ENCODE results near the gene HOPX. TPM values are rescaled to one million over a fixed set of nuclear protein-coding genes. Genes with fewer than 3 reads are reported as not detected.
A peak's percentile ranks its signal among the peaks of the same experiment; 100 is the strongest.
"Not testable (repeated sequence)": the region's sequence is repeated elsewhere in the genome, so short reads cannot be mapped to it uniquely, and the experiment has no call there.

HOPX gene
- total RNA-seq, 1 donor from 2014 or later = 2.6 TPM

DNA sequence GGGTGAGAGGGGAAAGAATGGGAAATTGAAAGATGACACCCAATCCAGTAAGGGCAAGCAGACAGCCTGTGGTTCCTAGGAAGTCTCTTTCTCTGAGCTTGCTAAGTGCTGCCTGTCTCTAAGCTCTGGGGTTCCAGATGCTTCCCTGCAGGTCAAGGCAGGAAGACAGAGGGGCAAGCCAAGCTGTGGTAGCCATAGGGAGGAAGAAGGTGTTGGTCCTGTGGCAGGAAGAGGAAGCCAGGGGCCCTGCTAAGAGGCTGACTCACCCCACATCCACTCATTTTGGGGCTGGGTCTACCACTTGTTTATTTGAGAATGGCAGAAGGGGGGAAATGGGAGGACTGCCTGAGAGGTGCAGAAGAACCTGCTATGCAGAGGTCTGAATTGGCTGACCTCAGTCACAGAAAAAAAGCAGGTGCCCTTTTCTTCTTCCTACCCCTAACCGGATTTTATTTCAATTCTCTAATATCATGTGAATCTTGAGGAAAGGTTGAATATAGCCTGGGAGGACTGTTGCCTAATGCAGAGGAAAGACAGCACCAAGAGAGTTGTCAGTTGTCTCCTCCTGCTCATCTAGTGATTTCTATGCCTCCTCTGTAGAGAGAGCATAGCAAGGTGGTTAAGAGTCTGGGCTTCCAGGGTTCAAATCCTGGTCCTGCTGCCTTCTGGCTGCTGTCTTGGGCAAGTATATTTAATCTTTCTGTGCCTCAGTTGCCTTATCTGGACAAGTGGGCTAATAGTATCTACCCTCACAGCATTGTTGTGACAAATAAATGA, 27.4 kb downstream of the HOPX start:
- DNase-seq = peak; percentile 74

DNA sequence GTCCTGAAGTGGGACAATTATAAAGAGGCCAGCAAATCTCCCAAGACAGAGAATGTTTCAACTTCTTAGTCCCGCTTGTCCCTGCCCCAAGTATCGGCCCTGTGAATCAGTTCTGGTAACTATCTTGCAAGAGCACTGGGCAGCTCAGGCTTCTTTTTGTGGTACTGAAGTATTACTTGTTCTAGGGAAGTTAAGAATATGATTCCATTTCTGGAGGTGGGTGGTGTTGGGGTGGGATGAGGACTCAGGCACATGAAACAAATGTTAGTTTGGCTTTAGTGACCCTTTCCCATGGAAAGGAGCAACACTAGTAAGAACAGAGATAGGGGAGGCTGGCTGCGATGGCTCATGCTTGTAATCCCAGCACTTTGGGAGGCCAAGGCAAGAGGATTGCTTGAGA, 28.9 kb downstream of the HOPX start:
- no peak for DNase-seq

DNA sequence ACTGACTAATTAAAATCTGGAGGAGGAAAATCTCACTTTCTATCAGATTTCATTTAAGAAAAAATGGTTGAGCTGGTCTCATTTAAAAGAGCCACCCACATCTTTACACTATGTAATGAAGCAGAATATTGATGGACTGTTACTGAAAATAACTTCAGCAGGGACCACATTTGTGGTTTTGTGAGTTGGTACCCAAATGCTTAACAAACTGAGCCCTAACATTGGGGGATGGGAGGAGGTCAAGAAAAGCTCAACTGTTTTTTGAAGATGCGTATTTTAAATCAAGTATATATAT, 30.1 kb downstream of the HOPX start:
- DNase-seq = no peak

DNA sequence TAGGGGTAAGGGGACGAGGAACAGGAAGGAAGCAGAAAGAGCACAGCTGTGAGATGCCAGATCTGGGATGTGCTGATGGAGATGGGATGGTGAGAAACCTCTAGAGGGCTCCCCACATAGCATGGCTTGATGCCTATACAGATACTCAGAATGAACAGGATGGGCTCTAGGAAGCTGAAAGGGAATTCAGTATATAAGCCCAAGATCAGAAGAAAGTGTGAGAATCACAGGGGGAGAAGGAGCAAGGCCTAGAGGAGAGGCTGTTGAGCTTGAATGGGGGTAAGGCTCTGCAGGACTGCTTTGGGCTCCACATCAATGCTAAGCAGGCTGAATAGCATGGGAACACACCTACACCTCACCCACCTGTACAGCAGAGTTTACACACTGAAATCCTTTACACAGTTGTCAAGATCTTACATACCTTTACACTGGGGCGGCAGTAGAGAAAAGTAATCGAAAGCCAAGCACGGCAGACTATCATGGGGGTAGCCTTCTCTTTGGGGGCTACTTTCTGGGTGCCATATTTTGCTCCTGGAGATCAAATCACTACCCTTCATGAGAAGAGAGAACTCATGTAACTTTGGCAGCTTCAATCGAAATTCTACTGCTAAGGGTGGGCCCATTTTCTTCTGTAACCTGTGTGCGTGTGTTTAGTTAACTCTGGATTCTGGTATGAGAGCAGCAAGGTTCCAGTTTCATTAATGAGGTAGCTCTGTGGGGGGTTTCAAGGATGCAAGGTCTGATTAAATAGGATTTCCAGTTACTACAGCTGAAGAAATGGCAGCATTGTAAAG, 30.6 kb downstream of the HOPX start:
- DNase-seq = no peak

DNA sequence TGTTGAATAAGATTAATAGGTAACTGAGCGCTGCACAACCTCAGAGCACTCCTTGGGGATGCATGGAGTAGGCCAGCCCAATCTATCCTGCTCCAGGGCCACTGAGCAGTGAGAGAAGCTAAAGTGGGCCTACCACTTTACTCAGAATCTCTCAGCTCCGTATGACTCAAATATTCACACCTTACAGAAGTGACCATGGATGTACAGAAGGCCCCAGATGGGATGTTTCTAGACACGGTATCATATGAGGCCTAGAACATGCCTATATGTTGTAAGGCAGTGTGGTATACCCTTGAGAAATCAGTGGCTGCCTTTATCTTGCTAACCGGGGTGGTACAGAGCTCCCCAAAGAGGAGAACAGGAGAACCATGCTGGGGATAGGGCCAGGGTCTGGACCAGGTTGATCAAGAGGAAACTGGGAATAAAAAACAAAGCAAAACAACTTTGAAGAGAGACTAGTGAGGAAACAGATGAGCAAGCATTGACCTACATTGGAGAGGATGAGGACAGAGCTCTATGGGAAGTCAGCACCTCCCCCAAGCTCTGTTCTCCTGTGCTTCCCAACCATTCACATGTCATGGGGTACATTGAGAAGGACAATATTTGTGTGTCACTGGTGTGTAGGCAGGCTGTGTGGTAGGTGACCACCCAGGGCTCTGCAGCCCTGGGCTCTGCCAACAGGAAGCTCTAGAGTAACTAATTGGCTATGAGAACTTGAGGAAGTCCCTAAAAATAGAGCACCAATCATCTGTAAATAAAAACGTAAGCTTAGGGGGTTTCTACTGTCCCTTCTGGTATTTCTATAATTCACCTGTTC, 31.4 kb downstream of the HOPX start:
- DNase-seq = no peak

DNA sequence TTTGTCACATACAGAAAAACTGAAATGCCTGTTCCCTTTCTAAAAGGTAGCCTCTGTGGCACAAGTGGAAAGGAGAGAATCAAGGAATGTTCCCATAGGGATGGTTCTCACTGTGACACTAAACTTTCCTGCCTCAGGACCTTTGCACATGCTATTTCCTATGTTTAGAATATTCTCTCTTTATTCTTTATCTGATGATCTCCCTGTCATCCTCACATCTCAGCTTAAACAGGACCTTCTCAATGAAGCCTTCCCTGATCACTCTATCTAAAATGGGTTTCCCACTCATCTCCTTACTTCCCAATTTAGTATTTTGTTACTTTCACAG, 32.3 kb downstream of the HOPX start:
- DNase-seq = no peak

DNA sequence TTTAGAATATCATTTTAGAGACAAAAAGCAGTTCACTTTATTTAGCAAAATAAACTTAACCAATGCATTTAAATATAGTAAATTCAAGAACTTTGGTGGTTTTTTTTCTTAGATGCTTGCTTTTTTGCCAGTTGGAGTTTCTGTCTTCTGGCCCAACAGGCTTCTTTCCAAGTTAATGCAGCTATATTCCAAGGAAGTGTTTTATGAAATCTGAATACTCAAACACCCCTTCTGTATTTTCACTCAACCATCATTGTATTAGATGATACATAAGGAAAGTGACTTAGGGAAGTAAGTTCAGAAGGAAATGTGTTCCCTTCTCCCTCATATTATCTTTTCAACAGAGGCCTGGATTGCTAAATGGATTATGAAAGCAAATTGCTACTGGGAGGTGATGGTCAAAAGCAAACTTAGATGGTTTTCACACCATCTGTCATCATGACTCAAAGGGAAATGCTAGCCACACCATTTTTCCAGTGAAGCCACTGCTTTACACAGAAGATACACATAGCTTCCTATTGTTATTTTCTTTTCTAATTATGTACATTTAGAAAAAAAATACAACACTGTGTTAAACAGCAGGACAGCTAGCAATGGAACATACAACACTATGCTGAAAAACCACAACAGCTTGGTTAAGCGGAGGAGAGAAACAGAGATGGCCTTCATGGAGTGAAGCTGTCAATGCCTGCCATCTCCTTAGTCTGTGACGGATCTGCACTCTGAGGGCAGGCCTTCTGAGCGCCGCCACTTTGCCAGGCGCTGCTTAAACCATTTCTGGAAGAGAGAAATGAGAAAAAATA, 32.9 kb downstream of the HOPX start:
- DNase-seq = peak; percentile 5

DNA sequence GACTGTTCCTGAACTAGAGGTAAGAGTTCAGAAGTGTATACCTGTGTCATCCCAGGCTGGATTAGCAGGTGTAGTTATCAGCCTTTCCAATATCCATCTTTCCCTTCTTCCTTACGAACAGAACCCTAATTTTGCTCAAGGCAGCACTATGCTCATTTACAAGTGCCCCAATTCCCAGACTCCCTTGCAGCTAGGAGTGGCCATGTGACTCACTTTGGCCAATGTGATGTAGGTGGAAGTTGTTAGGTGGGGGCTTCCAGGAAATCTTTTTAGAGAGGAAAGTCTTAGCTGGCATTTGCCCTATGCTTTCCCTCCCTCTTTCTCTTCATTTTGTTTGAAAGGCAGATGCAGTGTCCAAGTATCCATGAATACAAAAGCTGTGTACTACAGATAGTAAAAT, 34.8 kb downstream of the HOPX start:
- no peak for DNase-seq

DNA sequence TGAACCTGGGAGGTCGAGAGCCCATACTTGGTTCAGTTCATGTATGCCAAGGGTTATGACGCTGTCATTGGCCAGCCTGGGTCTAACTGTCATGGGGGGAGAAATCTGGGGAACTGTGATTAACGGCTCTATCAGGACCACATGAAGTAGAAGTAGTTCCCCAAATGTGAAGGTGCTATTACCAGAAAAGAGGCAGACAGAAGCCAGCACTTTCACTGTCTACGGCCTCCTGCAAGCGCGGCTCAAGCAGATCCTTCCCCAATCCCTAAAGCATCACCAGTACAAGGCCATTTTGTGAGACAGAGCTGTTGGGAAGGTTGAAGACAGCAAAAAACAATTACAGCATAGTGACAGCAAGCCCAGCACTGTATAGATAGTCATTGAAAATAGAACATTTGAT, 37.5 kb downstream of the HOPX start:
- DNase-seq = no peak

DNA sequence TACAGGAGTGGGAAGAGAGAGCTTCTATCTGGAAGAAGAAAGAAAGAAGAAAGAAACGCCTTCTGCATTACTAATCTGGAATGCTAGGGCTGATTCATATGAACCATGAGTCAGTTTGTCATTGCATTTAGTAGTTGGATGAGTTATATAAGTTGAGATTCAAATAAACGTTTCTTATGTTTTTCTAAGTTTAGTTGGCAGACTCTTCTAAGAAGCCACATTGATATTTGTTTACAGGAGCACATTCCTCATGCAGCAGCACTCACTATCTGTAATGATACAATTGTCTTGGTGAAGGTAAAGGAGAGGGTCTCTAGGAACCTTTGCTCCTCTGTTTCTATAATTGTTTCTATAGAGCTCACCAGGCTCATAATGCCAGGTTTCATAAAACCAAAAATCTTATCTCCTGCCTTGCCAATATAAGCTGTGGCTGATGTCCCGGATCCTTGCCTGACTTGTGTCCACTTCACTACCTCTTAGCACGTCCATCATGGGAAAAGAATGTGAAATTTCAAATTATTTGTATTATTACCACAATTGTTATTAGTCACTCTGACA, 39.5 kb downstream of the HOPX start:
- peak; percentile 62 for DNase-seq

DNA sequence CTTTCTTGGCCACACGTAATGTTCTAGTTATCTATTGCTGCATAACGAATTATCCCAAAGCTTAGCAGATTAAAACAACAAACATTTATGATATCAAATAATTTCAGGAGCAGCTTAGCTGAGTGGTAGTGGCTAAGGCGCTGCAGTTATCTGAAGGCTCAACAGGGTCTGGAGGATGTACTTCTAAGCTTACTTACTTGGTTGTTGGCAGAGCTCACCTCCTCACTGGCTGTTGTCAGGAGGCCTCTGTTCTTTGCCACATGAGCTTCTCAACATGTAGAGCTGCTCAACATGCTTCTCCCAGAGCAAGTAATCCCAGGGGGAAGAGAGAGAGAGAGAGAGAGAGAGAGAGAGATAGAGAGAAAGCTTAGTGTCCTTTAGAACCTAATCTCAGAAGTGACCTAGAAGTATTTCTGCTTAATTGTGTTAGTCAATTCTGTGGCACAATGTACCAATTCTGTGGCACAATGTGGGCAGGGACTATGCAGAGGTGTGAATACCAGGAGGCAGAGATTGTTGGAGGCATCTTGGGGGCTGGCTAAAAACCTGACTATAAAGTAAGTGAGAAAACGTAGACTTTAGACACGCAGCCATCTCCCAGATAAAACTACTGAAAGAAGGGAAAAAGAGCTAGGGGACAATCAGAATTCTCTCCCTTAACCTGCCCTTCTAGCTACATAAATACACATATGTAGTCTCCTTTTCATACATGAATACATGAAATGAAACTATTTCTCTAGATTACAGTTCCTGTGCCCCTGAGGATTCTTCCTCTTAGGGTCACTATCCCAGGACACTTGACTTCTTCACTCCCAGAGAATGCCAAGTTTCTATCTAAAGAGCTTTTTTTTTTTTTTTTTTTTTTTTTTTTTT, 40.2 kb downstream of the HOPX start:
- DNase-seq = no peak

DNA sequence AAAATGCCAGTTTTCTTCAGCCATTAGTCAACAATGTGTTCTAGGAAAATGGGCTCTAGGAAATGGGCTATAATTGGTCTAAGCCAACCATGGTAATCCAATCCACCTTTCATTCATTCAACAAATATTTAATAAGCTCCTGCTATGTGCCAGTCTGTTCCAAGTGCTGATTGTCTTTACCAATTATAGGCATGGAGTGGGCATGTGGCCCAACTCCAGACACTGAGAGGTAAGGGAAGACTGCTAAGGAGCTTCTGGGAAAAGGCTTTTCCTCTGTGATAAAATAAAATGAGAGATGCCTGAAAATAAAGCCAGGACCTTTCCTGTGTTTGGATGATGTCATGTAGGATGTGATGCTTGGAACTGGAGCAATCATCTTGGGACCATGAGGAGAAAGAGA, 43.3 kb downstream of the HOPX start:
- DNase-seq = peak; percentile 6

DNA sequence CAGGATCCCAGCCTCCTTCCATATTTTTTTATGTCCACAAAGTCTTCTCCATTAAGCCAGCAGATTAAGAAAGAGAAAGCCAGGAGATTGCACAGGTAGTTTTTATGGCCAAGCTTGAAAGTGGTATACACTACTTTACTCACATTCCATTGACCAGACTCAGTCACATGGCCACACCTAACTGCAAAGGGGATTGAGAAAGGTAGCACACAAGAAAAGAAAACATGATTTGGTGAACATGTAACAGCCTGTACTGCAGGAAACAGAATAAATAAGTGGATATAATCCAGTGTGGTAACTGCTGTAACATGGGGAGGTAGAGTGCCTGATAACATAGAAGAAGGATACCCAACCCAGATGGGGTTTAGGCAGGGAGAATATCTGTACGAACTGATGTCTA, 43.9 kb downstream of the HOPX start:
- DNase-seq = no peak

DNA sequence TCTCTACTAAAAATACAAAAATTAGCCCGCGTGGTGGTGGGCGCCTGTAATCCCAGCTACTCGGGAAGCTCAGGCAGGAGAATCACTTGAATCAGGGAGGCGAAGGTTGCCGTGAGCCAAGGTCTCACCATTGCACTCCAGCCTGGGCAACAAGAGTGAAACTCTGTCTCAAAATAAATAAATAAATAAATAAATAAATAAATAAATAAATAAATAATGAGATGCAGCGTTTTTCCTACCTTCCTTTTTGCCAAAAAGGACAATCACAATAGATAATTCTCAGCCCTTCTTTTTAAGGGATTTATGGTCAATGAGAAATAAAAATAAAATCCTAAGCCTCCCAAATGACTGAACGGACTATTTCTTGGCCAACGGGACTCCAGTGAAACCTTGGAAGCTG, 46.1 kb downstream of the HOPX start:
- not testable (repeated sequence) for DNase-seq

DNA sequence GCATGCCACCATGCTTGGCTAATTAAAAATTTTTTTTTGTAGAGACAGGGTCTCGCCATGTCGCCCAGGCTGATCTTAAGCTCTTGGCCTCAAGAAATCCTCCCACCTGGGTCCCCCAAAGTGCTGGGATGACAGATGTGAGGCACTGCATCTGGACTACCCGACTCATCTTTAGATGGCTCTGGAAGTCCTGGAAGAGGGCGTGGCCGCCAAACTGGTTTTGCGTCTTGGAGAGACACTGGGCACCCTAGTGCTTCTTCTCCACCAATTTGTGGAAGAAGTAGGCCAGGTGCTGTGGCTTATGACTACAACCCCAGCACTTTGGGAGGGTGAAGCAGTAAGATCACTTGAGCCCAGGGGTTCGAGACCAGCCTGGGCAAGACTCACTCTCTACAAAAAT, 47.6 kb downstream of the HOPX start:
- no peak for DNase-seq

DNA sequence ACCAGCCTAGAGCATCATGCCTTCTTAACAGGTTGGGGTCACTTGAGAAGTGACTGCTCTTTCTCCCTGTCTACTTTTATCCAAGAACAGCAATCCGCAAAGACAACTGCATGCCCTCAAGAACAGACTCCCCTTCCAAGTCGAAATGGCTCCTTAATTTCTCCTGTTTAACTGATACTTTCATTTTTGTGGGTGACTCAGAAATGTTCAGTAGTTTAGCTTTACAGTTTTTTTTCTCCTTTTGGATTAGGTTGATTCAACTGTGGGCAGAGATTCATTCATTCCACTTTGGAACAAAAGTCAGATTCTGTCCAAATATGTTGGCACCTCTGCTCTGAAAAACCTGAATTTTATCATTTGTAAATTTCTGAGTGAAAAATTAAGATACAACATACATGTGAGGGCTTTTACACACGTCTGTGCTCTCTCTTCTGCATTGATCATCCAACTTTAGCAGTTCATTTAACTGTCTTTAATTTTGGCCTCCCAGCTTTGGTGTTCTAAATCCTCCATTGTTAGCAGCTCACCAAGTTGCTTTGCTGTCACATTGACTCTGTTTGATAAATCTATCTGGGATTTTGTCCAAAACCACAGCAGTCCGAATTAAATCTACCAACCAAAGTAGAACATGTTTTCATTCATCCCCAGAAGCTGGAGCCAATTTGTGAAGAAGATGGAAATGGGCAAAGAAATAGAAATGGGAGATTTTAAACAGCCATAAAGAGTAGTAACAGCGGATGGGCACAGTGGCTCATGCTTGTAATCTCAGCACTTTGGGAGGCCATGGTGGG, 50.0 kb downstream of the HOPX start:
- no peak for DNase-seq

DNA sequence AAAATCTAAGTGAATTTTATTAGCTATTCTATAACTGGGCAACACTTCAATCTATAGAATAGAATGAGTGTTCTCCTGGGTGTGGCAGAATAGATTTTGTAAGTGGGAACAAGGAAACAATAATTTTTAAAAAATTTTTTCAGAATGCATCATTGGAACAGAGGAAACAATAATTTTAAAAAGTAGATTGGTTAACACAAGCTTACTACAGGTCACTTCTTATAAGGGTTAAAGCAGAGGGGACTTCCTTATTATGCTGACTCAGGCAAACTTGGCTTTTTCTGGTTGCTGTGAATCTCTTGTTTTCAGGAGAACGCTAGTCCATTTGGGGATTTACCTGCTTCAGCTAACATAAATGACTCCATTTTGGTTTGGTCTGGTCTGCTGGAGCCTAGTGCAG, 52.5 kb downstream of the HOPX start:
- DNase-seq = no peak

DNA sequence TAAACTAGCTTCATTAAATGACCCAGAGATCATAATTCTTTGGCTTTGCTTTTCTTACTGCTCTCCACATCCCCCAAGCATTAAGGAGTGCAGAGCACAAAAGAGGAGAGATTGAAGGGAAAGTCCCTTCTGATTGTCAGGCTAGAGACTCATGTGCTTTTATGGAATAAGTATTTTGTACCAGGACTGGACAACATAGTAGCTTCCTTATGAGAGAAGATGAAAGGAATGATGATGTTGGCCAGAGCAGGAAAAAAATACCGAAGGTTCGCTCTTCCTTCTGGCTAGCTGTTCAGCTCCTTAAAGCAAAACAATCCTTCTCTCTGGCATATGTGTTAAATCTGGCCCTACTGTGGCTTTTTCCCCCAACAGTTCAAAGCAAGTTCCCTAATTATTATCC, 53.1 kb downstream of the HOPX start:
- no peak for DNase-seq

DNA sequence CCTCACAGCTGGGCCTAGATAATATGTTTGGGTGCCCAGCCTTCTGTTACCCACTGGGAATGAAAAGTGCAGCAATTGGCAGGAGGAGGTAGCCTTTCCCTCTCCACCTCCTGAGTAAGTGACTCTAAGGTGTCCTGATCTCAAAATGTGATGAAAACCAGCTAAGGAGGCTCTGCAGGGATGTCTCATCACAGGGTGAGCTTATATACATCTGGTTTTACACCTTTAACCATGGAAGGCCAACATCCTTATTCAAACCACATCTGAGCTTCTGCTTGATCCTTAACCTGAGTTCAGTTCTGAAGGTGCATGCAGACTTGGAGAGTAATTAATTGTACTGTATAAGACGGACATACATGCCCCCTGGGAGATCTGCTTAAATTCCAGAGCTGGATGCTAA, 53.7 kb downstream of the HOPX start:
- DNase-seq = no peak

DNA sequence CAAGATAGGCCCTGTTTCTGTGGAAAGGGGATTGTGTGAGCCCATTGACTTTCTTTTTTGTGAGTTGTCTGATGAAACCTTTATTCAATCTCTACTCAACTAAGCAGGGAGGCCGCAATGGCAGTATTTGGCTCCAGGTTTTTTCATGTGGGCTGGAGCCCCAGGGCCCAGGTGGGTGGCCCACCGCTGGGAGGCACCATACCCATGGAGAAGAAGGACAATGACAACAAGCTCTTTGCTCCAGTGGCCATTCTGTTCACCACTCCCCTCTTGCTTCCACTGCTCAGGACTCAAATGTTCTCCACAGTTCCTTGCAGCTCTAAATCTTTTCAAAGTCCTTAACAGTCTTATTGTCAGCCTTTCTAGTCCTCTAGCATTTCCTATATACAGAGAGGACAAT, 54.1 kb downstream of the HOPX start:
- DNase-seq = peak; percentile 34

DNA sequence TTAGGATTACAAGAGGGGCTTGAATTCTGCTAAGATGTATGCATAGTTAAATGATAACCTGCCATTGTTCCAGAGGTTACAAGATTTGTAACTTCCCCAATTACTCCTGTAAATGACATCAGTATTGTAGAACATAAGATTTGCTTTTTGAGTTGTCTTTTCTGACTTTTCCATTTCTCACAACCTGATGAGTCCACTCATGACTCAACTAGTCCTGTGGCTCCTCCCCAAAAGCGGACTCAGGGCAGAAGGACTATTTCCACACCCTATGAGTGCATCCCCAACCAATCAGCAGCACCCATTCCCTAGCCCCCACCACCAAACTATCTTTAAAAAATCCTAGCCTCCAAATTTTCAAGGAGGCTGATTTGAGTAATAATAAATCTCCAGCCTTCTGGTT, 54.7 kb downstream of the HOPX start:
- DNase-seq = no peak
